ENCODE measurements around the gene RPTOR.

RPTOR gene

GRCh38 chr17:80998118-80998747 is 453.6 kb downstream of the RPTOR start:
- no peak for DNase-seq (ENCODE audit: low read depth in 4 of 4, low spot score in 1 of 4)

- DNase-seq (ENCODE audit: low read depth in 4 of 4, low spot score in 1 of 4), result no peak
These were observed 454.3 kb downstream of the RPTOR start for GRCh38 chr17:80998748-80999535.

- no peak for DNase-seq (ENCODE audit: low read depth in 4 of 4, low spot score in 1 of 4)
These were observed 455.1 kb downstream of the RPTOR start for GRCh38 chr17:80999536-81000333.

GRCh38 chr17:81000334-81000630 is 455.6 kb downstream of the RPTOR start:
- DNase-seq (ENCODE audit: low read depth in 4 of 4, low spot score in 1 of 4), result no peak

- no peak for DNase-seq (ENCODE audit: low read depth in 4 of 4, low spot score in 1 of 4)
These were observed 456.2 kb downstream of the RPTOR start for GRCh38 chr17:81000631-81001357.

- DNase-seq (ENCODE audit: low read depth in 4 of 4, low spot score in 1 of 4), result no peak
These were observed 457.4 kb downstream of the RPTOR start for GRCh38 chr17:81002013-81002384.

GRCh38 chr17:81002409-81003361 is 458.0 kb downstream of the RPTOR start:
- DNase-seq (ENCODE audit: low read depth in 4 of 4, low spot score in 1 of 4), result no peak

GRCh38 chr17:81003711-81004475 is 459.3 kb downstream of the RPTOR start:
- no peak for DNase-seq (ENCODE audit: low read depth in 4 of 4, low spot score in 1 of 4)

- no peak for DNase-seq (ENCODE audit: low read depth in 4 of 4, low spot score in 1 of 4)
These were observed 462.3 kb downstream of the RPTOR start for GRCh38 chr17:81006891-81007290.

- DNase-seq (ENCODE audit: low read depth in 4 of 4, low spot score in 1 of 4), result no peak
These were observed 463.5 kb downstream of the RPTOR start for GRCh38 chr17:81008140-81008539.

- no peak for DNase-seq (ENCODE audit: low read depth in 4 of 4, low spot score in 1 of 4)
These were observed 464.5 kb downstream of the RPTOR start for GRCh38 chr17:81009136-81009535.

- DNase-seq (ENCODE audit: low read depth in 4 of 4, low spot score in 1 of 4), result no peak
These were observed 466.3 kb downstream of the RPTOR start for GRCh38 chr17:81010935-81011334.

- DNase-seq (ENCODE audit: low read depth in 4 of 4, low spot score in 1 of 4), result no peak
These were observed 467.3 kb downstream of the RPTOR start for GRCh38 chr17:81011951-81012350.

- DNase-seq (ENCODE audit: low read depth in 4 of 4, low spot score in 1 of 4), result no peak
These were observed 468.2 kb downstream of the RPTOR start for GRCh38 chr17:81012574-81013447.

- no peak for DNase-seq (ENCODE audit: low read depth in 4 of 4, low spot score in 1 of 4)
These were observed 469.0 kb downstream of the RPTOR start for GRCh38 chr17:81013642-81014041.

- DNase-seq (ENCODE audit: low read depth in 4 of 4, low spot score in 1 of 4), result no peak
These were observed 470.5 kb downstream of the RPTOR start for GRCh38 chr17:81015136-81015535.

Data from stimulated activated CD4-positive, alpha-beta T cell treated with anti-CD3 and anti-CD28 coated beads, Interleukin-1b, Interleukin-23, amount 100 ng/mL, for 24 hours (primary cell).